ENCODE measurements around the gene PRODH2. TPM values are rescaled to one million over a fixed set of nuclear protein-coding genes. Genes with fewer than 3 reads are reported as not detected.

The PRODH2 gene
- total RNA-seq, 1 experiment from 2014 or later: not detected

DNA sequence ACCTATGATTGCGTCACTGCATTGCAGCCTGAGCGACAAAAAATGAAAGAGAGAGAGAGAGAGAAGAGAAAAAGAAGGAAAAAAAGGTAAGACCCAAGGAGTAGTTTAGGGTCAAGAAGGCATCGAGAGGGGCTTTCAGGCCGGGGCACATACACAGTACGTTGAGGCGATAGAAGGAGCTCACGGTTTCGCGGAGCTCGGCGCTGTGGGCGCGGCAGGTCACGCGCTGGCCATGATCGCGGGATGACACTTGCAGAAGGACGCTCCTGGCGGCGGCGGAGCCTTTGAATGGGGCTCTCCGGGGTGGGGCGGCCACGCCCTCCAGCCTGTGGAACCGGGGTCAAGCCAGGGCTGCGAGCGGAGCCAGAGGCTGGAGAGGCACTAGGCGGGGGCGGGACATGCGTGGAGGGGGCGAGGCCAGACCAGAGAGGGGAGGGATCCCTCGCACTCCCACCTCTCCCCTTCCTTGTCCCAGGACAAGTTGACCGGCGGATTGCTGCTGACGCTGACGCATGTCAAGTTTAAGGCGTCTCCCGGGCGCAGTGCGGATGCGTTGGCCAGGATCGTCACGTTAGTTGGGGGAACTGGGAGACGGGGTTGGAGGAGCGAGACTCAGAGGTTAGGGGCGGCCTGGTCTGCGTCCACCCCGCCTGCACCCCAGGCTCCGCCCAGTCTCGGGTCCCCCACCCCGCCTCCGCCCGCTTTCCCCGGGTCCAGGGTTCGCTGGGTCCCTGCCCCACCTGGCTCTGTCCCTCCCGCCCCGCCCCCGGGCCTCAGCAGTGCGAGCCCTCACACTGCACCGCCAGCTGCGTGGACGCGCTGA, 32.8 kb upstream of the PRODH2 start:
- H3K4me1 Mint-ChIP-seq (ENCODE audit: insufficient read depth, unreplicated experiment): peaks cover 11% of the 10 kb centered on the region
- TF ChIP-seq, protein P1, sequence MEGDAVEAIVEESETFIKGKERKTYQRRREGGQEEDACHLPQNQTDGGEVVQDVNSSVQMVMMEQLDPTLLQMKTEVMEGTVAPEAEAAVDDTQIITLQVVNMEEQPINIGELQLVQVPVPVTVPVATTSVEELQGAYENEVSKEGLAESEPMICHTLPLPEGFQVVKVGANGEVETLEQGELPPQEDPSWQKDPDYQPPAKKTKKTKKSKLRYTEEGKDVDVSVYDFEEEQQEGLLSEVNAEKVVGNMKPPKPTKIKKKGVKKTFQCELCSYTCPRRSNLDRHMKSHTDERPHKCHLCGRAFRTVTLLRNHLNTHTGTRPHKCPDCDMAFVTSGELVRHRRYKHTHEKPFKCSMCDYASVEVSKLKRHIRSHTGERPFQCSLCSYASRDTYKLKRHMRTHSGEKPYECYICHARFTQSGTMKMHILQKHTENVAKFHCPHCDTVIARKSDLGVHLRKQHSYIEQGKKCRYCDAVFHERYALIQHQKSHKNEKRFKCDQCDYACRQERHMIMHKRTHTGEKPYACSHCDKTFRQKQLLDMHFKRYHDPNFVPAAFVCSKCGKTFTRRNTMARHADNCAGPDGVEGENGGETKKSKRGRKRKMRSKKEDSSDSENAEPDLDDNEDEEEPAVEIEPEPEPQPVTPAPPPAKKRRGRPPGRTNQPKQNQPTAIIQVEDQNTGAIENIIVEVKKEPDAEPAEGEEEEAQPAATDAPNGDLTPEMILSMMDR (IDR thresholded peaks at IDR 0.05; ENCODE audit: unreplicated experiment): no peak

DNA sequence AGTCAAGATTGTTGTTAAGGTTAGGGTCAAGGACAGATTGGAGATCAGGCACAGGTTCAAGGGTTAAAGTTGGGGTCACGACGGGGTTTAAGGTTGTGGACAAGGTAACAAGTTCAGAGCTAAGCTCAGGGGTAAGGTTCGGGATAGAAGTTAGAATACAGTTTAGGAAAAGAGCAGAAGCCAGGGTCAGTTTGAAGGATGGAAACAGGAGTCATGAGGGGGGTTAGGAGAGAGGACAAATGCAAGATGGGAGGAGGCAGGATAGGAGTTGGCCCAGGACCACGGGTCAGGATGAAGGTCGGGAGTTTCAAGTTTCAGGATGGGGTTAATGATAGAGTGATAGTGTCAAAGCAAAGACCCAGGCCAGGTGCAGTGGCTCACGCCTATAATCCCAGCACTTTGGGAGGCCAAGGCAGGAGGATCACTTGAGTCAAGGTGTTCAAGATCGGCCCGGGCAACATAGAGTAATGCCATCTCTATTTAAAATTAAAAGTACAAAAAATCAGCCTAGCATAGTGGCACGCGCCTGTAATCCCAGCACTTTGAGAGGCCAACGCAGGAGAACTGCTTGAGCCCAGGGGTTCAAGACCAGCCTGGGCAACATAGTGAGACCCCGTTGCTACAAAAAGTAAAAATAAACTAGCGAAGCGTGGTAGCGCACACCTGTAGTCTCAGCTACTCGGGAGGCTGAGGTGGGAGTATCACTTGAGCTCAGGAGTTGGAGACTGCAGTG, 32.0 kb upstream of the PRODH2 start:
- Mint-ChIP-seq H3K4me1 (ENCODE audit: insufficient read depth, unreplicated experiment) (peaks cover 11% of the 10 kb centered on the region), H3K27ac (ENCODE audit: low read depth, unreplicated experiment) (no peak overlapping the region), H3K36me3 (ENCODE audit: insufficient read depth, unreplicated experiment) (peaks cover 6% of the 10 kb centered on the region), H3K4me3 (ENCODE audit: unreplicated experiment) (peak overlapping the region; percentile 59), H3K27me3 (ENCODE audit: insufficient read depth, unreplicated experiment) (peaks cover 48% of the 10 kb centered on the region), H3K9me3 (ENCODE audit: unreplicated experiment) (peaks cover 11% of the 10 kb centered on the region)
- TF ChIP-seq, protein P1 (IDR thresholded peaks at IDR 0.05; ENCODE audit: unreplicated experiment): no peak
- no peak for DNase-seq (ENCODE audit: unreplicated experiment)
- no TSS peak for BruUV-seq (replicated peaks)
- POLR2A ChIA-PET: interaction anchor here (0.5 kb wide), 1 partner anchor 165 kb away, joined by 4 read pairs; no protein-coding TSS in a partner anchor
- CTCF ChIA-PET: no interaction called here
- intact Hi-C loops (cut with micrococcal nuclease): no loop called here

More for the DNA sequence above, 32.8 kb upstream of the PRODH2 start:
- POLR2A ChIA-PET: no interaction called here
- H3K27ac Mint-ChIP-seq (ENCODE audit: low read depth, unreplicated experiment): no peak overlapping the region
- CTCF ChIA-PET: no interaction called here
- peaks cover 11% of the 10 kb centered on the region for H3K9me3 Mint-ChIP-seq (ENCODE audit: unreplicated experiment)
- no peak for DNase-seq (ENCODE audit: unreplicated experiment)
- BruUV-seq (replicated peaks): no TSS peak
- intact Hi-C loops (cut with micrococcal nuclease): no loop called here
- H3K27me3 Mint-ChIP-seq (ENCODE audit: insufficient read depth, unreplicated experiment): peaks cover 51% of the 10 kb centered on the region
- peaks cover 6% of the 10 kb centered on the region for H3K36me3 Mint-ChIP-seq (ENCODE audit: insufficient read depth, unreplicated experiment)
- peak overlapping the region; percentile 59 for H3K4me3 Mint-ChIP-seq (ENCODE audit: unreplicated experiment)

DNA sequence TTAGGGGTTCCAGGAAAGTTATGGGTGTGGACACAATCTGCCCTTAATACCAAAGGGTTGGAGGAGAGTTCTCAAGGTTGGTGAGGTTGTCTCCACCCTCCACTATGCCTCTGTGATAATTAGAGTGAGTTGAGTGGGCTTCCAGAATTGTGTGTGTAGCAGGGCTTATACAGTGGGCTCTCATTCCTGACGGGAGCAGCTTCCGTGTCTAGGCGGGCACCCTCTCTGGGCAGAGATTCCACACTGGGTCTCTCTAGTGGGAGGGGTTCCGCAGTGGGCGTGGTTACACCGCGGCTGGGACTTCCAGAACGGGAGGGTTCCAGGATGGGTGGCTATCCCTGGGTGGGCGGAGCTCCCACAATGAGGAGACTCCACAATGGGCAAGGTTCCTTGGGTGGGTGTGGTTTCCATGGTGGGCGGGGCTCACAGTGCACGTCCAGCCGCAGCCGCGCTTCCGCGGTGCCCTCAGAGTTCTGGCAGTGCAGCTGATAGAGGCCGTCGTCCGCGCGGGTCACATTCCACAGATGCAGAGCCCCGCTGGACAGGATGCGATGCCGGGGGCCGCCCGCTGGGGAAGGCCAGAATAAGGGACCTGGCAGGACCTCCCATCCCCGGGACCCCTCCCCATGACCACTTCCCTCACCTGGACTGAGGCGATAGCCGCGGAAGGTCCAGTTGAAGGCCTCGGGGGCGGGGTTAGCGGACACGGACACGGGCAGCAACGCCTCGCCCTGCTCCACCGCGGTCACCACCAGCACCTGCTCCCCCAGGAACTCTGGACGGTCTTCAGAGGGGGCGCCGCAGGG, 31.2 kb upstream of the PRODH2 start:
- peaks cover 11% of the 10 kb centered on the region for H3K9me3 Mint-ChIP-seq (ENCODE audit: unreplicated experiment)
- TF ChIP-seq, protein P1 (IDR thresholded peaks at IDR 0.05; ENCODE audit: unreplicated experiment): no peak
- ChIA-PET CTCF (no interaction called here), POLR2A (interaction anchor here (0.5 kb wide), 1 partner anchor 165 kb away, joined by 4 read pairs; no protein-coding TSS in a partner anchor)
- intact Hi-C loops (cut with micrococcal nuclease): no loop called here
- no peak overlapping the region for H3K27ac Mint-ChIP-seq (ENCODE audit: low read depth, unreplicated experiment)
- H3K36me3 Mint-ChIP-seq (ENCODE audit: insufficient read depth, unreplicated experiment): peaks cover 6% of the 10 kb centered on the region
- H3K27me3 Mint-ChIP-seq (ENCODE audit: insufficient read depth, unreplicated experiment): peaks cover 48% of the 10 kb centered on the region
- no peak for DNase-seq (ENCODE audit: unreplicated experiment)
- no peak overlapping the region for H3K4me3 Mint-ChIP-seq (ENCODE audit: unreplicated experiment)
- no TSS peak for BruUV-seq (replicated peaks)
- H3K4me1 Mint-ChIP-seq (ENCODE audit: insufficient read depth, unreplicated experiment): peaks cover 11% of the 10 kb centered on the region
